ENCODE results near the gene ABCB8. TPM values are rescaled to one million over a fixed set of nuclear protein-coding genes. Genes with fewer than 3 reads are reported as not detected.

ABCB8 gene
- total and polyA plus RNA-seq, 9 of the 15 experiments (the other 6 are each of a cell fraction or from before 2014, with no cell fraction given) = 7.6 to 106 (median 36.3) TPM

- no peak for TF ChIP-seq ZBTB11 (CRISPR knock-in tag; IDR thresholded peaks at IDR 0.05)
- no peak for TF ChIP-seq ZNF431 (CRISPR knock-in tag; IDR thresholded peaks at IDR 0.05)
- no peak for TF ChIP-seq BRCA1 (IDR thresholded peaks at IDR 0.05)
- no peak for TF ChIP-seq BRCA1 (CRISPR knock-in tag; IDR thresholded peaks at IDR 0.05)
- no peak for TF ChIP-seq ARID2 (IDR thresholded peaks at IDR 0.05)
- TF ChIP-seq SREBF1 (IDR thresholded peaks at IDR 0.05; ENCODE audit: borderline replicate concordance, low read depth, low read length) = no peak
- TF ChIP-seq HNRNPL (IDR thresholded peaks at IDR 0.05; ENCODE audit: low read depth, low read length) = peak; percentile 55; the same call in 1 of the 2 replicates
- TF ChIP-seq ZSCAN29 (IDR thresholded peaks at IDR 0.05) = no peak
- no peak for TF ChIP-seq ZNF592 (IDR thresholded peaks at IDR 0.05)
- TF ChIP-seq POLR2G (IDR thresholded peaks at IDR 0.05; ENCODE audit: low read depth, low read length) = peak; percentile 56
- TF ChIP-seq ZBTB33 (CRISPR knock-in tag; IDR thresholded peaks at IDR 0.05) = peak; percentile 95
- no peak for TF ChIP-seq NEUROD1 (IDR thresholded peaks at IDR 0.05; ENCODE audit: borderline replicate concordance, low read depth, low read length, partially characterized antibody)
- no peak for TF ChIP-seq KDM5B (IDR thresholded peaks at IDR 0.05; ENCODE audit: insufficient replicate concordance, low read depth, low read length)
- no peak for TF ChIP-seq NCOA4 (IDR thresholded peaks at IDR 0.05; ENCODE audit: partially characterized antibody)
- TF ChIP-seq RBFOX2 (IDR thresholded peaks at IDR 0.05; ENCODE audit: low read depth, low read length) = peak; percentile 44; the same call in 1 of the 2 replicates
- no peak for TF ChIP-seq CREB3L1 (IDR thresholded peaks at IDR 0.05; ENCODE audit: borderline replicate concordance, low read depth)
- TF ChIP-seq TFAM (CRISPR knock-in tag; conservative IDR thresholded peaks at IDR 0.05) = no peak
- TF ChIP-seq PHB2 (IDR thresholded peaks at IDR 0.05; ENCODE audit: low read depth) = no peak
These were observed 22.9 kb downstream of the ABCB8 start (continued) for GRCh38 chr7:151051108-151051507.

Measured in K562 (cell line).